Neural cell (in vitro differentiated cells): Measurements from ENCODE around the gene C4B. TPM values are rescaled to one million over a fixed set of nuclear protein-coding genes. Genes with fewer than 3 reads are reported as not detected.

Experiments
- H2AFZ ChIP-seq: fragments of 200-600, 300-800 bp; sonication (generic), shearing (Covaris generic); 2 replicates; pipeline ENCODE4 v1.6.0; 2014; ENCODE audit warnings: low read depth, mild to moderate bottlenecking, antibody characterized with exemption, low read length, moderate library complexity
- H3F3A ChIP-seq: fragments of 200-600 bp; shearing (Covaris generic); 2 replicates; pipeline ENCODE4 v1.6.1; 2016; ENCODE audit warnings: mild to moderate bottlenecking, moderate library complexity, mixed read lengths, antibody characterized with exemption, low read length; ENCODE audit not compliant: insufficient read depth, poor library complexity, severe bottlenecking
- H3K27ac ChIP-seq: fragments of 200-600, 300-800 bp; sonication (generic), shearing (Covaris generic); 2 replicates; pipeline ENCODE4 v1.5.1; 2014; ENCODE audit warnings: mild to moderate bottlenecking, low read length, moderate library complexity
- H3K27me3 ChIP-seq: fragments of 300-800, 200-600 bp; sonication (generic), shearing (Covaris generic); 2 replicates; pipeline ENCODE4 v1.6.0; 2014; ENCODE audit warnings: mild to moderate bottlenecking, low read depth, low read length, moderate library complexity; ENCODE audit not compliant: insufficient read depth
- H3K36me3 ChIP-seq: fragments of 300-800, 200-600 bp; sonication (generic), shearing (Covaris generic); 2 replicates; pipeline ENCODE4 v1.5.1; 2014; ENCODE audit warnings: mild to moderate bottlenecking, antibody characterized with exemption, low read length, moderate library complexity; ENCODE audit not compliant: insufficient read depth
- H3K4me2 ChIP-seq: fragments of 300-800, 200-600 bp; sonication (generic), shearing (Covaris generic); 2 replicates; pipeline ENCODE4 v1.6.0; 2014; ENCODE audit warnings: mild to moderate bottlenecking, low read length
- H3K4me3 ChIP-seq: fragments of 300-800, 200-600 bp; sonication (generic), shearing (Covaris generic); 2 replicates; pipeline ENCODE4 v1.5.1; 2014; ENCODE audit warnings: mild to moderate bottlenecking, low read length, moderate library complexity
- H3K79me2 ChIP-seq: fragments of 200-600 bp; shearing (Covaris generic); replicated peaks from 2 replicates; pipeline ENCODE4 v1.6.0; 2014; ENCODE audit warnings: mild to moderate bottlenecking, low read length, moderate library complexity; ENCODE audit not compliant: insufficient read depth
- H3K9ac ChIP-seq: fragments of 300-800, 200-600 bp; sonication (generic), shearing (Covaris generic); 2 replicates; pipeline ENCODE4 v1.6.1; 2016; ENCODE audit warnings: mild to moderate bottlenecking, low read length, mixed read lengths
- H3K9me2 ChIP-seq: fragments of 200-600 bp; shearing (Covaris generic); 2 replicates; pipeline ENCODE4 v1.6.1; 2016; ENCODE audit warnings: mild to moderate bottlenecking, low read length, mixed read lengths; ENCODE audit not compliant: insufficient read depth
- H3K9me3 ChIP-seq: fragments of 200-600, 300-800 bp; sonication (generic), shearing (Covaris generic); 2 replicates; pipeline ENCODE4 v1.6.1; 2016; ENCODE audit warnings: mild to moderate bottlenecking, mixed run types, low read length, moderate library complexity, mixed read lengths
- H4K20me1 ChIP-seq: fragments of 200-600 bp; shearing (Covaris generic); 2 replicates; pipeline ENCODE4 v1.6.1; 2016; ENCODE audit warnings: mild to moderate bottlenecking, mixed run types; ENCODE audit not compliant: insufficient read depth
- CTCF ChIP-seq: fragments of 450-650 bp; IDR thresholded peaks from 2 replicates; pipeline ENCODE4 v1.5.1; 2014; ENCODE audit warnings: antibody characterized with exemption, mild to moderate bottlenecking, moderate library complexity; ENCODE audit not compliant: poor library complexity, severe bottlenecking
- EP300 ChIP-seq: fragments of 450-650 bp; conservative IDR thresholded peaks from 2 replicates; pipeline ENCODE4 v1.6.1; 2014; ENCODE audit warnings: antibody characterized with exemption, mild to moderate bottlenecking, moderate library complexity; ENCODE audit not compliant: poor library complexity, severe bottlenecking
- EZH2 ChIP-seq: fragments of 200-600, 300-800 bp; shearing (Covaris generic), sonication (generic); IDR thresholded peaks from 2 replicates; pipeline ENCODE4 v1.6.1; 2014; ENCODE audit warnings: antibody characterized with exemption, low read length, borderline replicate concordance, mild to moderate bottlenecking; ENCODE audit not compliant: insufficient read depth, poor library complexity, severe bottlenecking
- MXI1 ChIP-seq: fragments of 450-650 bp; conservative IDR thresholded peaks from 2 replicates; pipeline ENCODE4 v1.6.1; 2014; ENCODE audit warnings: antibody characterized with exemption, mild to moderate bottlenecking; ENCODE audit not compliant: poor library complexity, severe bottlenecking
- POLR2AphosphoS5 ChIP-seq: IDR thresholded peaks from 2 replicates; pipeline ENCODE4 v1.6.1; 2012
- RAD21 ChIP-seq: fragments of 450-650 bp; conservative IDR thresholded peaks from 2 replicates; pipeline ENCODE4 v1.6.1; 2014; ENCODE audit warnings: antibody characterized with exemption, mild to moderate bottlenecking, moderate library complexity
- REST ChIP-seq: IDR thresholded peaks from 2 replicates; pipeline ENCODE4 v1.6.1; 2012; ENCODE audit warnings: borderline replicate concordance
- SMC3 ChIP-seq: fragments of 450-650 bp; conservative IDR thresholded peaks from 2 replicates; pipeline ENCODE4 v1.6.1; 2014; ENCODE audit warnings: antibody characterized with exemption, mild to moderate bottlenecking, moderate library complexity; ENCODE audit not compliant: poor library complexity
- TAF1 ChIP-seq: IDR thresholded peaks from 2 replicates; pipeline ENCODE4 v1.6.1; 2012; ENCODE audit warnings: low read depth
- polyA plus RNA-seq: library from polyadenylated mRNA; depleted of rRNA; stranded (reverse); fragments of >200 nt; gene quantifications from 2 replicates; pipeline ENCODE4 v1.2.3, GENCODE V29; 2014

C4B gene
- polyA plus RNA-seq, 1 donor from 2014 or later, result 4.6 TPM

- no peak for TF ChIP-seq CTCF
- no peak for TF ChIP-seq SMC3
- TF ChIP-seq REST, result no peak
- TF ChIP-seq MXI1, result no peak
- no peak for TF ChIP-seq EZH2
- TF ChIP-seq TAF1, result no peak
- TF ChIP-seq POLR2AphosphoS5, result no peak
- TF ChIP-seq EP300, result no peak
- no peak for TF ChIP-seq RAD21
- Histone ChIP-seq H3F3A (no peaks in the 10 kb centered on the region), H3K27ac (no peak overlapping the region)
Measured at GRCh38 chr6:31968326-31968725, 46.3 kb upstream of the C4B start.

GRCh38 chr6:31968791-31969711 is 45.5 kb upstream of the C4B start:
- Histone ChIP-seq H3K9ac (no peak overlapping the region), H4K20me1 (no peaks in the 10 kb centered on the region), H3K9me2 (no peaks in the 10 kb centered on the region), H3F3A (no peaks in the 10 kb centered on the region), H2AFZ (no peak overlapping the region), H3K4me3 (no peak overlapping the region), H3K4me2 (no peak overlapping the region), H3K27me3 (no peaks in the 10 kb centered on the region), H3K27ac (no peak overlapping the region), H3K9me3 (no peaks in the 10 kb centered on the region), H3K36me3 (no peaks in the 10 kb centered on the region), H3K79me2 (peaks cover 19% of the 10 kb centered on the region)
- no peak for TF ChIP-seq MXI1
- no peak for TF ChIP-seq REST
- no peak for TF ChIP-seq EZH2
- TF ChIP-seq RAD21, result no peak
- no peak for TF ChIP-seq EP300
- TF ChIP-seq CTCF, result no peak
- no peak for TF ChIP-seq POLR2AphosphoS5
- TF ChIP-seq TAF1, result no peak
- no peak for TF ChIP-seq SMC3

More at GRCh38 chr6:31968326-31968725, 46.3 kb upstream of the C4B start:
- Histone ChIP-seq H2AFZ (no peak overlapping the region), H3K36me3 (no peaks in the 10 kb centered on the region), H4K20me1 (no peaks in the 10 kb centered on the region), H3K27me3 (no peaks in the 10 kb centered on the region), H3K79me2 (peaks cover 12% of the 10 kb centered on the region), H3K4me2 (no peak overlapping the region), H3K9ac (no peak overlapping the region), H3K9me2 (no peaks in the 10 kb centered on the region), H3K9me3 (no peaks in the 10 kb centered on the region), H3K4me3 (no peak overlapping the region)
